ENCODE results near the gene ALOX15.
"Not testable (repeated sequence)": the region's sequence is repeated elsewhere in the genome, so short reads cannot be mapped to it uniquely, and the experiment has no call there.

ALOX15 gene, protein sequence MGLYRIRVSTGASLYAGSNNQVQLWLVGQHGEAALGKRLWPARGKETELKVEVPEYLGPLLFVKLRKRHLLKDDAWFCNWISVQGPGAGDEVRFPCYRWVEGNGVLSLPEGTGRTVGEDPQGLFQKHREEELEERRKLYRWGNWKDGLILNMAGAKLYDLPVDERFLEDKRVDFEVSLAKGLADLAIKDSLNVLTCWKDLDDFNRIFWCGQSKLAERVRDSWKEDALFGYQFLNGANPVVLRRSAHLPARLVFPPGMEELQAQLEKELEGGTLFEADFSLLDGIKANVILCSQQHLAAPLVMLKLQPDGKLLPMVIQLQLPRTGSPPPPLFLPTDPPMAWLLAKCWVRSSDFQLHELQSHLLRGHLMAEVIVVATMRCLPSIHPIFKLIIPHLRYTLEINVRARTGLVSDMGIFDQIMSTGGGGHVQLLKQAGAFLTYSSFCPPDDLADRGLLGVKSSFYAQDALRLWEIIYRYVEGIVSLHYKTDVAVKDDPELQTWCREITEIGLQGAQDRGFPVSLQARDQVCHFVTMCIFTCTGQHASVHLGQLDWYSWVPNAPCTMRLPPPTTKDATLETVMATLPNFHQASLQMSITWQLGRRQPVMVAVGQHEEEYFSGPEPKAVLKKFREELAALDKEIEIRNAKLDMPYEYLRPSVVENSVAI

DNA sequence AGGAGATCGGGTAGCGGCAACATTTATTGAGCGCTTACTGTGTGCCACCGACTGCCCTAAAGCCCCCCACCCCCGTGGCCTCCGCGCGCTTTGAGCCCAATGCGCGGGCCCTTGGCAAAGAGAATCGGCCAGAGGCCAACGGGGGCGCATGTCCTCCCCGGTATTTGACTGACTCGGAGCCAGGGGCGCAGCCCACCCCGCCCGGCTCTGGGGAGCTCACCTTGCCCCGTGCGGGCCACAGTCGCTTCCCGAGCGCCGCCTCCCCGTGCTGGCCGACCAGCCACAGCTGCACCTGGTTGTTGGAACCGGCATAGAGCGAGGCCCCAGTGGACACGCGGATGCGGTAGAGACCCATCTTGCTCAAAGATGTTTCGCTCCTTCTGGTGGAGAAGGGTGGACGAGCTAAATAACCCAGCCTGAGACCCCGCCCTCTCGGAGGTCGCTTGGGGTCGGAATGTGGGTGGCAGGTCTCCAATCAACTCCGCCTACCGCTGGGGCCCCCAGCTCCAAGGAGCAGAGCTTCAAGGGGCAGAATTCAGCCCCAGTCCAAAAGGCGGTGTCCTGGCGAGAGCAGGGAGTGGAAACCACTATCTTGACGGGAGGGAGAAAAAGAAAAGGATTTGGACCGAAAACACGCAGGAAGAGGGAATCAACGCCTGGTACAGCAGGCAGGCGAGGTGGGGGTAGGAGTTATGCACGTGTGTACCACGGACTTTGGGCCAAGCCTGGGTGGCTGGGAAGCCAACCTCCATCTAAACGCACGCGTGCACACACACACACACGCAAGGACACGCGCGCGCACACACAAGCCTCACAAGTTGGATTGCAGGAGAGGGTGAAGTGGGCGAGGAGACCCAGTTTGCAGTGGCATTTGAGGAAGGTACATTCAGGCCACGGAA, at the start of gene ALOX15:
Gene ALOX15, minus strand, starts transcription at position 382 of the 899 bp plus-strand sequence. Its CDS starts 27 bp downstream, at position 355.
- DNase-seq (ENCODE audit: low read depth), result no peak

DNA sequence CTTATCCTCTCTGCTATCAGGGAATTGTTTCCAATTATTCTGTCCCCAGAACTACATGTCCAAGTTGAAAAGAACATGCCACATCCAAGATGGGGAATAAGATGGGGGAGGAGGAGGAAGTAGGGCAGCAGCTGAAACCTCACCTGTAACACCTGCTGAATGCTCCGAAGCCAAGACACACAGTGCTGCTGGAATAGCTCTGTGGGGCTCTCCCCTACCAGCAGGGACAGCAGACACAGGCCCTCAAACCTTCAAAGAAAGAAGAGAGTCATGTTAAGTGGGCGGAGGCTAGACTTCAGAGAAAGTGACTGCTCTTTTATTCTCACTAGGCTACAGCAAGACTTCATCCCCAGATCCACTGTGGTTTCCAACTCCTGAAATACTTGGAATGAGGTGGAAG, 49.3 kb upstream of the ALOX15 start:
- DNase-seq (ENCODE audit: low read depth), result no peak

DNA sequence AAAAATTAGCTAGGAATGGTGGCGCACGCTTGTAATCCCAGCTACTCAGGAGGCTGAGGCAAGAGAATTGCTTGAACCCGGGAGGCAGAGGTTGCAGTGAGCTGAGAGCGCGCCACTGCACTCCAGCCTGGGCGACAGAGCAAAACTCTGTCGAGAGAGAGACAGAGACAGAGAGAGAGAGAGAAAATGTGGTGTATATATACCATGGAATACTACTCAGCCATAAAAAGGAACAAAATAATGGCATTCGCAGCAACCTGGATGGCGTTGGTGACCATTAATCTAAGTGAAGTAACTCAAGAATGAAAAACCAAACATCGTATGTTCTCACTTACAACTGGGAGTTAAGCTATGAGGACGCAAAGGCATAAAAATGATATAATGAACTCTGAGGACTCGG, 48.4 kb upstream of the ALOX15 start:
- DNase-seq (ENCODE audit: low read depth), result not testable (repeated sequence)

DNA sequence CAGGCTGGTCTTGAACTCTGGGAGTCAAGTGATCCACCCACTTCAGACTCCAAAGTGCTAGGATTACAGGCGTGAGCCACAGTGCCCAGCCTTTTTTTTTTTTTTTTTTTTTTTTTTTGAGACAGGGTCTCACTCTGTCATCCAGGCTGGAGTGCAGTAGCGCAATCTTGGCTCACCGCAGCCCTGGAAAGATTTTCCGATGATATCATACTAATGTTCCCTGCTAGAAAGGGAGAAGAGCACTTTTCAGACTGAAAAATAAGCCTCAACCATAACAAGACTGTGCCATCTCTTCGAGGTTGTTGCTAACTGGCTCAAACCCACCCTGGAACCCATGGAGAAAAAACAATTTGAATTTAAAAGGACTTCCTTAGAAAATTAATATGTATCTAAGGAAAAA, 42.3 kb upstream of the ALOX15 start:
- not testable (repeated sequence) for DNase-seq (ENCODE audit: low read depth)

DNA sequence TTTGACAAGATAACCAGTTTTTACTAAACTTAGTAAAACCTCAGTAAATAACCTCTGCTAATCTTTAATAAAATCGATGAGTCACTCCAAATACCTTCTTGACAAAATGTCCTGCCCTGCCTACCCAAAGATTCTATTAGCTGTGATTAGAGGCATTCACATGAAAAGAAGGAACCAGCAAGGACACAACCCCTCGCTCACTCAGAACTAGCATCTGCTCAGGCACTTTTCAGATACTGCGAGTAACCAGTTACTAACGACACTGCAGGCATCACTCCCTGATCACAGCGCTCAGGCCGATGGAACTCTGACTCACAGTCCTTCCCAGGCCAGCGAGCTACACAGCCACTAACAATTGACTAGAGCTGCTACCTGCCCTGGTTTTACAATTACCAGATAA, 38.2 kb upstream of the ALOX15 start:
- no peak for DNase-seq (ENCODE audit: low read depth)

DNA sequence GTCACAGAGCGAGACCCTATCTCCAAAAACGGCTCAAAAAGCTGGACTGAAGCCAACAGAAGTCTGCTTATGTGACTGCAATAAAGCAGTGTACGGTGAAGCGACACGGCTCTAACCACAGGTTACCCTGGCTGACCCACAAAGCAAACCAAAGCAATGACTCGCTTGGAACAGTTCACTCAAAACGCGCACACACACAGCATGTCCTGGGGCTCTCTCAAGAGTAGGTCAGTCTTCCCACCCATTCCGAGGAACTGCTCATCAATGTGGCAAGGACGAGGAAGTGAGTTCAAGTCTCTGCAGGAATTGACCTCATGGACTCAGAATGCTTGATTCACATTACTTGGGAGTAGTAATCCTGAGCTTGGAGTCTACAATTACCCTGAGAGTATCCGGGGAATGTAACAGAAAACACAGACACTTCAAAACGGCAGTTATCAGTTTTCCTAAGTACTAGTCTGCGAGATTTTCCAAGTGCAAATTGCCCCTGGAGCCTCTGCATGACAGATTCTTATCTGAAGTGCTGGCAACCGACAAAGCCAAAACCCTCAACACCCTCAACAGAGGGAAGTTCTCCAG, 37.1 kb upstream of the ALOX15 start:
- no peak for DNase-seq (ENCODE audit: low read depth)

DNA sequence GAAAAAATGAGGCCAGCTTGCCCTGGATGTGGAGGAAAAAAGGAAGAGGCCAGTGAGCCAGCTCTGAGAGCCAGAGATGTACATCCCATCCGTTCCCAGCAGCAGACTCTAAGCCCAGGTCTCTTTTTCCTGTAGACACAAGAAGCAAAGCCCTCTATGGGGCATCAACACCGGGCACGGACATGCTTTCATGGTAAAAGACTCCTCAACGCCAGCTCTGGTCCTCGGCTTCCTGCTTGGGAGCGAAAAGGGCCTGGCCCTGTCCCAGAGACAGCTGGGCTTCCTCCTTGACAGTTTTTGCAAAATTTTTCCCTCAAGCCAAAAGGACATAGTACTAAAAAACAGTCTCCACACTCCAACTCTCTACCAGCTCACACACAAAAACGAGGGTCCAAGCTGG, 35.3 kb upstream of the ALOX15 start:
- no peak for DNase-seq (ENCODE audit: low read depth)

DNA sequence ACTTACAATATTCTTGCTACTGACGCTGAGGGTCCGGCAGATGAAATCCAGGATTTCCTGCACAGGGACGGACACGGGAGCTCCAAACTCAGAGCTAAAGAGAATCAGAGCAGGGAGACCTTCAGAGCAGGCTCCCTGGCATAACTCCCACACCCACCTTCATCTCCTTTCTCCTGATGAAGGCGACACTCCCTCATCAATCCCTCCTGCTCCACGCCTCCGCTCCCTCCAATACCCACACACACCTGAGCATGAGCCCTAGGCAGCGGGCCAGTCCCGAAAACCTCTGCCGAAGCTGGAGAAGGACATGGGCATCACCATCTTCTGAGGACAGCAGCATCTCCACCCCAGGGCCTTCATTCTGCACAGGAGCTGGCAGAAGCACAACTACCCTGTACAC, 34.3 kb upstream of the ALOX15 start:
- DNase-seq (ENCODE audit: low read depth), result no peak

DNA sequence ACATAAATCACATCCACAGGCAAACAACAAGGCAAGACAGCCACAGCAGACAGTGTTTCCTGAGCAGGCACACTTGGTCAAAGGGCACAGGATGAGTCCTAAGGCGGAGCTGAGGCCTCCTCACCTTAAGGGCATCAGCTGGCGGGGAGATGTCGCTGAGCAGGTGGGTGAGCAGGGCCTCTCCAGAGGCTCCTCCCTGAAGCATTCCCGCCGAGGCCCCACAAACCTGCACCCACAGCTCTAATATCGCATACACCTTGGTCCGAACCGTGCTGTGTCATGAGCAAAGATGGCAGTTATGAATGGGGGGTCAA, 33.2 kb upstream of the ALOX15 start:
- DNase-seq (ENCODE audit: low read depth), result no peak

DNA sequence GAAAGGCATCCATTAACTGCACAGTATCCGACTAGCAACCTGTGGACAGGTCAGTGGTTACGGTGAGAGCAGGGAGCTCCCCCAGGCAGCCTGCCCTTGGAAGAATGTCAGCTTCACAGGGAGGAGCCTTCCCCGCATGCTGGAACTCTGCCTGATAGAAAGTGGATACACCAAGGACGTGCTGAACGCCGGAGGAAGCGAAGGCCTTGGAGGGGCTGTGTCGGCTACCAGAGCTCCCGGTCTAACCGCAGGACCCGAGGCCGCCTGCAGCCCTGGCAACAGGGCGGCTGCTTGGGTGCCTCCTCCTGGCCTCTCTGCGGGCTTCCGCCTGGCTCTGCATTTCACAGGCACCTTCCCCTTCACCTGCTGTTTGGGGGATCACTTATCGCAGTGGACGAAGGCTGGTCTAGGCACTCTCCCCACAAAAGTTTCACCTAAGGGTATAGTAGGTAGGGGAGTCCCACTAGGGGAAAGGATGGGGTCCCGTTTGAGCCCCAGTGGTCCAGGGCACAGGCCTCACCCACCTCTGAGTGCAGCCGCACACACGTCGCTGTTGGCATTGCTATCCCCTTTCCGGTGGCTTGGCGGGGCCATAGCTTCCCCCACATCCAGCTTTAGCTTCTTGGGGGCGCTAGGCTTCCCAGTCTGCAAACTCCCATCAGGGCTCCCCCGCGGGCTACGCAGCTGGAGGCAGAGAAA, 32.7 kb upstream of the ALOX15 start:
- no peak for DNase-seq (ENCODE audit: low read depth)

DNA sequence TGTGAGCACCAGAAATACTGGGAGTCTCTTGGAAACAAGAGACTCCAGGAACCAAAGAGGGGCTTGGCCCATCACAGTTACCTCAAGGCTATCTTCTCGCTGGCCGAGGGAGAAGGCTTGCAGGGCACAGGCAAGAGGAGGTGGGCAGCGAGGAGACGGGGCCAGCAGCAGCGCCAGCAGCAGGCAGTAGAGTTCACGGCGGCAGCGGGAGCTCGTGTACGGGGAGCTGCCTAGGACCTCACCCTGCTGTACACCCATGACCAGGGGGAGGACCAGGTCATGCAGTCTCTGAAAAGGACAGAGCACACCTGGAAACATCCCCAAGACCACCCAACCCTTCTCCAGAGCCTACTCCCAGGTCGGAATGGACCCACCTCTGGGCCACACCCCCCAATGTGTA, 31.7 kb upstream of the ALOX15 start:
- no peak for DNase-seq (ENCODE audit: low read depth)

DNA sequence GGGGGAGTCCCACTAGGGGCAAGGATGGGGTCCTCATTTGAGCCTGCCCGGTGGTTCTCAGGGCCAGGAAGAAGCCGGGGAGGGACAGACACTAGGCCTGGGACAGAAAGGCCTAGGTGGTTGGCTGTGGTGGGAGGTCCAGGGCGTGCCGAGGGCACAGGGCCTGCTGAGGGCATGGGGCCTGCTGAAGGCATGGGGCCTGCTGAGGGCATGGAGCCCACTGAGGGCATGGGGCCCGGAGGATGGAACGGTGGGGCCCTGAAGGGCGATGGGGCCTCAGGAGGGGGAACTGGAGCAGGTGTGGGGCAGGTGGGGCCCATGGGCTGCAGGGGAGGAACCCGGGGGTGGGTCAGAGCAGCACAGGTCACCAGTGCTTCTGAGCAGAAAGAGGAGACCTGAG, 31.3 kb upstream of the ALOX15 start:
- DNase-seq (ENCODE audit: low read depth), result no peak

DNA sequence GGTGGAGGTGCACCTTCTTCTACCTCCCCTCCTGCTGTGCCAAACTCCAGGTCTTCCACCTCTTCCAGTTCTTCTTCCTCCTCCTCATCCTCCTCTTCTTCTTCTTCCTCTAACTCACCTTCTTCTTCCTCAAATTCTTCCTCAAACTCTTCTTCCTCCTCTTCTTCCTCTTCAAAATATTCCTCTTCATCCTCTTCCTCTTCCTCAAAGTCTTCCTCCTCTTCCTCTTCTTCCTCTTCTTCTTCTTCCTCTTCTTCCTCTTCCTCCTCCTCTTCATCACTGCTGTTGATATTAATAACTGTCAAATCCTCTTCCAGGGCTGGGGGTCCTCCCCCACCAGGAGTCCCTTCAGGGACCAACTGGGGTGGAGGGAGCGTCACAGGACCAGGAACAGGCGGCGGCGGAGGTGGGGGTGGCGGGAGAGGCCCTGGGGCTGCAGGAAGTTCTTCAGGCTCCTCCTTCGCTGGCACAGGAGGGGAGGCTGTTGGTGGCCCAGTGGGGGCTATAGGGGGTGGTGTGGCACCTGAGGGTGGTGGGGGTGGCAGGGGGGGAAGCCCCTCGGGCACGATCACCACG, 30.7 kb upstream of the ALOX15 start:
- no peak for DNase-seq (ENCODE audit: low read depth)

DNA sequence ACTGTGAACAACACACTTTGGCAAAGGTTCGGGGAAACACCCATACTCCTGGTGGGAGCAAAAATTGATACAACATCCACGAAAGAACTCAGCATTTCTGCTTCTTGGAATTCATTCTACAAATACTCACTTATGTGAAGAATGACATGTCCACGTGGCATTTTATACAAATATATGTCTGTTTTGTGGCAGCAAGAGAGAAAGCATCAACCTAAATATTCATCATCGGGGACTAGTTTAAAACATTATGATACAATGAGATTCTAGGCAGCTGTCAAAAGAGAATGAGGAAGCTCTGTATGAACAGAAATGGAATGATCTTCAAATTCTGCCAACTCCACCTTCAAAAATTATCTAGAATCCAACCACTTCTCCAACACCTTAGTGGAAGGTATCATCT, 25.7 kb upstream of the ALOX15 start:
- no peak for DNase-seq (ENCODE audit: low read depth)

DNA sequence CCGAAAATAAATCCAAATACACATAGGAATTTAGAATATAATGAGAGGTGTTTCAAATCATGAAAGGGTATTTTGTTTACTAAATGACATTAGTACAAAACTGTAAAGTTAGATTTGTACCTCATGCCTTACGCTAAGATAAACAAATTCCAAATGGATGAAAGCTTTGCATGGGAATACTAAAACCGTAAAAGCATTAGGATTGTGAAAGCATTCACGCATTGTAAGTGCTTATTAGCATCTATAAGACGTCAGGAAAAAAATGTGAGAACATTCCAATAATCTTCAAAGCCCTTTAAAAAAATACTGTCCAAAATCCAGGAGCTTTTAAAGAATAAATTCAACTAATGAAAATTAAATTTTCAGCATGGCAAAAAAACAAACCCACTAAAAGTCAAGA, 24.8 kb upstream of the ALOX15 start:
- no peak for DNase-seq (ENCODE audit: low read depth)

DNA sequence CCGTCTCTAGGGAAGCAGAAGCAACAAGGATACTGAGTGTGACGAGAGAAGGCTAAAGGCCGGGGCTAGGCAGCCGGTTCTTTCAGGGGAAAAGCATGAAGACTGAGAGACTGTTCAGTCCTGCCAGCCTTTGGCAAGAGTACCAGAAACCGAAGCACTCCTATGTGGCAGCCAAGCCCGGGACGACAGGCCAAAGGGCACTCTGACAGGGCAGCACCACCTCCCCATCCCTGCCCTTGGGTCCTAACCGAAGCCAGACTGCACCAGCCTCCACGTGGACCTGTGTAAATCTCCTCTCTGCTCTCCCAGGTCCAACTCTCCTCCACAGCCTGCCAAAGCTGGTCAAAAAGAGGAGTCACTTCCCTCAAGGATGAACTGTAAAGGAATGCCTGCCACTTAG, 23.5 kb upstream of the ALOX15 start:
- DNase-seq (ENCODE audit: low read depth), result no peak

DNA sequence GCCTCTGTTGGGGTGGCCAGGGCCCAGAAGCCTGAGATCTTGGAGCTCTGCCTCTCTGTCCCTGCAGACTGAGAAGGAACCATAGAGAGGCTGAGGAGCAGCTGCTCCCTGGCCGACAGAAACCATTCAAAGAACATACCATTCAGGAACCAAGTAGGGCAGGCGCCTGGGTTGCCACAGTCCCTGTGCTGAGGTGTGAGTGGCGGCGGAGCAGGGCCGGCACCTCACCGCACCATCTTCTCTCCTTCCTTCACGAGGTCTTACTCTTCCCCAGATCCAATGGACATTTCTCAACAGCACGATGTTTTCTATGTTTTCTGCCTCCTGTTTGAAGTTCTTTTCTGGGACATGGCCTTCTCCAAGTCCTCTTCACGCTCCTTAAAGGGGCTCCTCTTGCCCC, 22.8 kb upstream of the ALOX15 start:
- no peak for DNase-seq (ENCODE audit: low read depth)

DNA sequence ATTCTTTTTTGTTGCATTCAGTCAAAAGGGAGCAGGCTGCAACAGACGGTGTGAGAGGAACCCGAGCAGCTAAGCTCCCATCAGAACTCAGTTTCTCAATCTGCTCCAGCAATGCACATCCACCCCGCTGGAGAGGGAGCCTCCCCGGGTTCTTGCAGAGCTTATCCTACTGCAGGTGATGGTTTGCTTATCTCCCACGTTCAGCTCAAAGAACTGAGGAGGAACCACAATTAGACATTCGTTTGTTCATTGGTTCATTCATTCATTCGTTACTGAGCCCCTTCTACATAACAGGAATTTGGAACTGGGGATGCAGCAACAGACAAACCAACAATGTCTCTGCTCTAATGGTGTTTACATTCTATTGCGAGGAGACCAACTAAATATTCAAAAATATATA, 22.2 kb upstream of the ALOX15 start:
- DNase-seq (ENCODE audit: low read depth), result no peak

DNA sequence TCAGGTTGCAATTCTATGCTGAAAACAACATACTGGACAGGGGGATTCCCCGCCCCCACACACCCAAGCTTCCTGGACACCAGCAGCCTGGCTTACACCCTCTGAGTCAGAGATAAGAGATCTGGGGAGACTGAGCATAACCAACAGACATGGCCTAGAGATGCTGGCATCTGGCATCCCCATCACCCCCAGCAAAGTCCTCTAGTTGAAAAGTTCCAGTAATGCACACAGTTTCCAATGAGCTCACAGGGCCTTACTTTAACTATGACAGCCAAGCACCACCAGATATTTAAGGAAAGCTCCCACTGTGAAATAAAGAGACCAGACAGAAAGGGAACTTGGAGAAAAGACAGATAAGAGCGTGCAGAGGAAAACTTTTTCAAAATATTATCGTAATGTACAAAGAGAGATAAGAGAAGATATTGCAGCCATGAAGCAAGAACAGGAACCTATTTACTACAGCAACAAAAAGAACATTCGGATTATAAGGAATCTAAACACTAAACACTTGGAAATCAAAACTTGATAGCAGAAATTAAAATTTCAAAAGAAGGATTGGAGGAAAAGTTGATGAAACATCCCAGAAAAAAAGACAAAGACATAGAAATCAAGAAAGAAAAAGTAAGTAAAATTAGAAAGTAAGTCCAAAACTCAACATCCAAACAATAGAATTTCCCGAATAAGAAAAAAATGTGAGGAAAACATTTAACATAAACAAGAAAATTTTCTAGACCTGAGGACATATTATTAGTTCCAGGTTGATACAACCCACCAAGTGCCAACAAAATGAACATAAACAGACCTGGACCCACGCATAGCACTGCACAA, 17.2 kb upstream of the ALOX15 start:
- DNase-seq (ENCODE audit: low read depth), result no peak

DNA sequence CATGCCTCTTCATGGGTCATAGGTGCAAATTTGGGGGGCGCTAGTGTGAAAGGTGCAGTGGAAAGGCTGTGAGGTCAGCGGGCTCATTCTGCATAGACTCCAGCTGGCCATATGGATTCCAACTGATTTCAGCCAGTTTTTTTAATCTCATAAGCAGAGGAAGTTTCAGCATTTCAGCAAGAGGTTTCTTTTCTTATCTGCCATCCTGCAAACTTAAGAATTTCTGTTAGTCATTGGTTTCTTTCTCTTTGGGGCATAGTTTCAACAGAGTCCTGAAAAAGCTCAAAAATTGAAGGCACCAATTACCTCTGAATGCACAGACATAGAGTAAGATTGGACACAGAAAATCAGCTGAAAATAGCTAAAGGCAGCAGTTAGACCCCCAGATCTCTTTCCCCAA, 16.2 kb upstream of the ALOX15 start:
- no peak for DNase-seq (ENCODE audit: low read depth)

DNA sequence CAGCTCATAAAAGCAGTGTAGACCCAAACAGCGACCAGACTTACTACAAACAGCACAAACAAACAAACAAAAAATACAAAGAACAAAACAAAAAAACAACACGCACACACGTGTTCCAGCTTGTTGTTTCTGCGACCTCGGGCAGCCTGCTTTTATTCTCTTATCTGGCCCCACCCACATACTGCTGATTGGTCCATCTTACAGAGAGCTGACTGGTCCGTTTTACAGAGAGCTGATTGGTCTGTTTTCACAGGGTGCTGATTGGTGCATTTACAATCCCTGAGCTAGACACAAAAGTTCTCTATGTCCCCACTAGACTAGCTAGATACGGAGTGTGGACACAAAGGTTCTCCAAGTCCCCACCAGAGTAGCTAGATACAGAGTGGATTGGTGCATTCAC, 14.5 kb upstream of the ALOX15 start:
- not testable (repeated sequence) for DNase-seq (ENCODE audit: low read depth)

Measured in stimulated activated CD8-positive, alpha-beta memory T cell treated with anti-CD3 and anti-CD28 coated beads, Interleukin-15, amount 100 ng/mL, for 1 hour (primary cell).